HepG2 (cell line): Measurements from ENCODE around the gene PPM1F. TPM values are rescaled to one million over a fixed set of nuclear protein-coding genes. Genes with fewer than 3 reads are reported as not detected.

Experiments
- DZIP1 ChIP-seq: sonication (generic); formaldehyde crosslinking; IDR thresholded peaks from 2 replicates; pipeline ENCODE4 v1.5.0; 2020; ENCODE audit warnings: mild to moderate bottlenecking, missing genetic modification reagents
- KDM2A ChIP-seq: sonication (generic); formaldehyde crosslinking; IDR thresholded peaks from 2 replicates; pipeline ENCODE4 v1.4.0; 2020; ENCODE audit warnings: low read depth, missing genetic modification reagents, borderline replicate concordance
- PLSCR1 ChIP-seq: sonication (generic); formaldehyde crosslinking; IDR thresholded peaks from 2 replicates; pipeline ENCODE4 v1.5.0; 2020; ENCODE audit warnings: missing genetic modification reagents, mild to moderate bottlenecking, borderline replicate concordance
- POGZ ChIP-seq: sonication (generic); formaldehyde crosslinking; IDR thresholded peaks from 2 replicates; pipeline ENCODE4 v1.4.0; 2020; ENCODE audit warnings: mild to moderate bottlenecking, missing genetic modification reagents
- RBM39 ChIP-seq: fragments of 200-400 bp; formaldehyde crosslinking; IDR thresholded peaks from one replicate; pipeline ENCODE4 v1.6.1; 2018; ENCODE audit warnings: antibody characterized with exemption, mild to moderate bottlenecking, low read depth, low read length; ENCODE audit not compliant: poor library complexity, severe bottlenecking
- TEAD2 ChIP-seq: sonication (generic); formaldehyde crosslinking; IDR thresholded peaks from 2 replicates; pipeline ENCODE4 v1.9.0; 2021; ENCODE audit warnings: missing genetic modification reagents
- ZBTB1 ChIP-seq: sonication (generic); formaldehyde crosslinking; IDR thresholded peaks from 2 replicates; pipeline ENCODE4 v1.4.0; 2020; ENCODE audit warnings: missing genetic modification reagents, borderline replicate concordance
- ZFP1 ChIP-seq: IDR thresholded peaks from 2 replicates; pipeline ENCODE4 v1.6.1; 2016
- ZNF30 ChIP-seq: sonication (generic); formaldehyde crosslinking; IDR thresholded peaks from 2 replicates; pipeline ENCODE4 v1.5.0; 2020; ENCODE audit warnings: mild to moderate bottlenecking, missing genetic modification reagents
- ZNF317 ChIP-seq: sonication (generic); formaldehyde crosslinking; IDR thresholded peaks from 2 replicates; pipeline ENCODE4 v1.5.0; 2020; ENCODE audit warnings: mild to moderate bottlenecking, missing genetic modification reagents
- ZNF441 ChIP-seq: sonication (generic); formaldehyde crosslinking; IDR thresholded peaks from 2 replicates; pipeline ENCODE4 v1.7.0; 2021; ENCODE audit warnings: missing genetic modification reagents, borderline replicate concordance
- ZNF543 ChIP-seq: sonication (generic); formaldehyde crosslinking; IDR thresholded peaks from 2 replicates; pipeline ENCODE4 v1.4.0; 2020; ENCODE audit warnings: mild to moderate bottlenecking, missing genetic modification reagents
- polyA plus RNA-seq, 8 experiments: library from polyadenylated mRNA; depleted of rRNA in 3 of 8; stranded (reverse) in 7 of 8; unstranded in 1 of 8; fragments of >200 nt; fragmentation: Illumina TruSeq in 4 of 8; extraction: Trizol in 4 of 8; gene quantifications; 2 replicates each; pipeline versions ENCODE4 v1.2.1 to v1.2.3, GENCODE V29; 2011 to 2016; ENCODE audit warnings: low read depth in 4 of 8, missing spikeins in 1 of 8, mixed read lengths in 1 of 8; ENCODE audit not compliant: insufficient read depth in 1 of 8
- total RNA-seq, 5 experiments: library from RNA; depleted of rRNA; stranded (reverse); fragments of >200 nt; fragmentation: Illumina TruSeq; extraction: Trizol; gene quantifications; 2 replicates each; pipeline ENCODE4 v1.2.3, GENCODE V29; 2016; ENCODE audit warnings: low read depth in 1 of 5

Gene PPM1F
- total and polyA plus RNA-seq, 2 of the 13 experiments (the other 11 are each of a cell fraction or from before 2014, with no cell fraction given), result 11.0 to 19.6 TPM

- TF ChIP-seq RBM39 (no peak), DZIP1 (CRISPR knock-in tag) (no peak), ZNF543 (CRISPR knock-in tag) (no peak), ZNF317 (CRISPR knock-in tag) (no peak), ZFP1 (CRISPR knock-in tag) (no peak), POGZ (no peak), ZNF30 (CRISPR knock-in tag) (no peak), KDM2A (CRISPR knock-in tag) (no peak), TEAD2 (CRISPR knock-in tag) (no peak), ZBTB1 (CRISPR knock-in tag) (no peak), PLSCR1 (CRISPR knock-in tag) (no peak), ZNF441 (CRISPR knock-in tag) (no peak)
- TF ChIP-seq, all 625 proteins: peak for 0
Measured at GRCh38 chr22:21939461-21939913, 13.2 kb downstream of the PPM1F start (continued).
